Brain microvascular endothelial cell (primary cell): ENCODE data around the gene KCNH2.

Experiments
- DNase-seq: peaks from one replicate; pipeline ENCODE4 v3.0.0-alpha.2; 2020
- H3K27ac ChIP-seq: fragments of 250-450 bp; sonication (Bioruptor Pico); 2 replicates; pipeline ENCODE4 v1.5.1; 2020; ENCODE audit warnings: mild to moderate bottlenecking, moderate library complexity
- H3K27me3 ChIP-seq: fragments of 250-450 bp; sonication (Bioruptor Pico); replicated peaks from 2 replicates; pipeline ENCODE4 v1.5.1; 2020; ENCODE audit warnings: mild to moderate bottlenecking
- H3K36me3 ChIP-seq: fragments of 250-450 bp; sonication (Bioruptor Pico); replicated peaks from 2 replicates; pipeline ENCODE4 v1.5.1; 2020; ENCODE audit warnings: mild to moderate bottlenecking
- H3K4me3 ChIP-seq: 2 replicates; pipeline ENCODE4 v1.5.1; 2011; ENCODE audit warnings: low read depth, mild to moderate bottlenecking, control low read depth, low read length, moderate library complexity
- CTCF ChIP-seq: IDR thresholded peaks from 2 replicates; pipeline ENCODE4 v1.5.1; 2011; ENCODE audit warnings: low read depth, mild to moderate bottlenecking, moderate library complexity, low read length, control low read depth, inconsistent platforms; ENCODE audit errors: missing control alignments
- in situ Hi-C: cut with HindIII; loops from 2 replicates; pipeline ENCODE4 v1.10.0; 2017; ENCODE audit warnings: low sequenced_read_pairs, low pct_ligation_motif_present

KCNH2 gene

GRCh38 chr7:150896562-150897209 lies 81.4 kb downstream of the KCNH2 start:
- H3K4me3 ChIP-seq, result no peak overlapping the region
- no peak for DNase-seq
- peaks cover 10% of the 10 kb centered on the region for H3K27me3 ChIP-seq
- no peaks in the 10 kb centered on the region for H3K36me3 ChIP-seq
- in situ Hi-C loops, result no loop called here
- no peak for TF ChIP-seq CTCF
- H3K27ac ChIP-seq, result no peak overlapping the region

GRCh38 chr7:150895809-150896208 lies 82.3 kb downstream of the KCNH2 start:
- DNase-seq, result no peak
- Histone ChIP-seq H3K27me3 (peaks cover 10% of the 10 kb centered on the region), H3K27ac (no peak overlapping the region), H3K36me3 (no peaks in the 10 kb centered on the region), H3K4me3 (no peak overlapping the region)
- TF ChIP-seq CTCF, result no peak
- in situ Hi-C loops, result no loop called here
